ENCODE data around the gene RHOT2.

Gene RHOT2

GRCh38 chr16:636206-637080 lies 31.5 kb upstream of the RHOT2 start, which contains the start of gene METTL26:
Gene METTL26, minus strand, starts transcription at chr16:636305. Its CDS starts 15 bp downstream, at chr16:636290.
- H3K79me1 ChIP-seq (replicated peaks; ENCODE audit: low read length, poor library complexity, severe bottlenecking): peaks cover 19% of the 10 kb centered on the region
- peak within 1 kb of the TSS; percentile 81 to 97 for H3K4me3 ChIP-seq (ENCODE audit: insufficient read depth in 1 of 2, low read depth in 1 of 2, low read length in 2 of 2)
- H3K27me3 ChIP-seq (ENCODE audit: control insufficient read depth in 1 of 2, insufficient read depth in 1 of 2, low read length in 2 of 2): no peaks in the 10 kb centered on the region
- peak within 1 kb of the TSS; percentile 91 for H3K9ac ChIP-seq (ENCODE audit: low read length)
- peak within 1 kb of the TSS; percentile 90 to 92 for H3K23ac ChIP-seq (ENCODE audit: low read length in 2 of 2)
- WGBS: under 1% methylated on average over 87 of the region's 91 CpGs
- peaks cover 3 to 29% of the 10 kb centered on the region in 2 experiments for H3K36me3 ChIP-seq (ENCODE audit: control insufficient read depth in 1 of 2, insufficient read depth in 2 of 2, low read depth in 1 of 2, low read length in 2 of 2)
- H4K8ac ChIP-seq (ENCODE audit: low read length): peak within 1 kb of the TSS; percentile 94
- peak within 1 kb of the TSS; percentile 91 for H3K27ac ChIP-seq (ENCODE audit: low read length, poor library complexity, severe bottlenecking)
- peak; percentile 97 for DNase-seq
- H2BK120ac ChIP-seq (ENCODE audit: low read depth, low read length): peak within 1 kb of the TSS; percentile 64
- peak within 1 kb of the TSS; percentile 93 for H3K4ac ChIP-seq (ENCODE audit: low read depth in 1 of 2, low read length in 2 of 2)
- H2BK15ac ChIP-seq (ENCODE audit: low read depth, poor library complexity, severe bottlenecking): peak within 1 kb of the TSS; percentile 86
- H4K91ac ChIP-seq (ENCODE audit: low read length): peak within 1 kb of the TSS; percentile 96
- peak within 1 kb of the TSS; percentile 85 for H2AFZ ChIP-seq (ENCODE audit: low read depth, low read length)
- no peaks in the 10 kb centered on the region for H3K9me3 ChIP-seq (ENCODE audit: control insufficient read depth, low read length)
- H2AK5ac ChIP-seq (ENCODE audit: low read length, severe bottlenecking): no peak within 1 kb of the TSS
- peak within 1 kb of the TSS in 1 of 2 experiments; percentile 84 for H2BK12ac ChIP-seq (ENCODE audit: low read length in 2 of 2)
- H3K4me1 ChIP-seq (ENCODE audit: control insufficient read depth, insufficient read depth, low read depth, low read length): peaks cover 41% of the 10 kb centered on the region
- peak within 1 kb of the TSS; percentile 98 for H3K4me2 ChIP-seq (ENCODE audit: low read length, poor library complexity, severe bottlenecking)
- peak within 1 kb of the TSS; percentile 32 for H2BK5ac ChIP-seq (ENCODE audit: low read depth, low read length, poor library complexity, severe bottlenecking)
- peak within 1 kb of the TSS; percentile 96 to 97 for H3K18ac ChIP-seq (ENCODE audit: low read depth in 1 of 2, low read length in 2 of 2)
- H3K14ac ChIP-seq (ENCODE audit: low read length in 2 of 2): peak within 1 kb of the TSS in 1 of 2 experiments; percentile 95

- peak overlapping the region; percentile 70 for H4K91ac ChIP-seq (ENCODE audit: low read length)
- peak overlapping the region; percentile 73 for H4K8ac ChIP-seq (ENCODE audit: low read length)
- no peak overlapping the region for H3K14ac ChIP-seq (ENCODE audit: low read length in 2 of 2)
- peak overlapping the region; percentile 55 for H2BK120ac ChIP-seq (ENCODE audit: low read depth, low read length)
- WGBS: 25% methylated on average over 40 of the region's 53 CpGs
- H2AFZ ChIP-seq (ENCODE audit: low read depth, low read length): peak overlapping the region; percentile 0
- peak overlapping the region; percentile 91 for H3K9ac ChIP-seq (ENCODE audit: low read length)
- H3K4ac ChIP-seq (ENCODE audit: low read depth in 1 of 2, low read length in 2 of 2): peak overlapping the region in 1 of 2 experiments; percentile 27
- H3K79me1 ChIP-seq (replicated peaks; ENCODE audit: low read length, poor library complexity, severe bottlenecking): peaks cover 19% of the 10 kb centered on the region
- no peak overlapping the region for H3K27ac ChIP-seq (ENCODE audit: low read length, poor library complexity, severe bottlenecking)
- H3K36me3 ChIP-seq (ENCODE audit: control insufficient read depth in 1 of 2, insufficient read depth in 2 of 2, low read depth in 1 of 2, low read length in 2 of 2): peaks cover 3 to 27% of the 10 kb centered on the region in 2 experiments
- peak overlapping the region; percentile 41 for H3K4me2 ChIP-seq (ENCODE audit: low read length, poor library complexity, severe bottlenecking)
- no peaks in the 10 kb centered on the region for H3K27me3 ChIP-seq (ENCODE audit: control insufficient read depth in 1 of 2, insufficient read depth in 1 of 2, low read length in 2 of 2)
- H2BK15ac ChIP-seq (ENCODE audit: low read depth, poor library complexity, severe bottlenecking): no peak overlapping the region
- no peak overlapping the region for H3K23ac ChIP-seq (ENCODE audit: low read length in 2 of 2)
- peak; percentile 37 for DNase-seq
- H3K9me3 ChIP-seq (ENCODE audit: control insufficient read depth, low read length): no peaks in the 10 kb centered on the region
- H3K4me3 ChIP-seq (ENCODE audit: insufficient read depth in 1 of 2, low read depth in 1 of 2, low read length in 2 of 2): peak overlapping the region; percentile 72 to 81
- peak overlapping the region; percentile 8 to 86 for H2BK12ac ChIP-seq (ENCODE audit: low read length in 2 of 2)
- H2AK5ac ChIP-seq (ENCODE audit: low read length, severe bottlenecking): no peak overlapping the region
- H3K4me1 ChIP-seq (ENCODE audit: control insufficient read depth, insufficient read depth, low read depth, low read length): peaks cover 49% of the 10 kb centered on the region
- peak overlapping the region; percentile 55 to 82 for H3K18ac ChIP-seq (ENCODE audit: low read depth in 1 of 2, low read length in 2 of 2)
- H2BK5ac ChIP-seq (ENCODE audit: low read depth, low read length, poor library complexity, severe bottlenecking): no peak overlapping the region
Observed at GRCh38 chr16:637081-638018, 30.6 kb upstream of the RHOT2 start.

GRCh38 chr16:638034-638543 lies 29.8 kb upstream of the RHOT2 start:
- no peak overlapping the region for H3K27ac ChIP-seq (ENCODE audit: low read length, poor library complexity, severe bottlenecking)
- peaks cover 3 to 19% of the 10 kb centered on the region in 2 experiments for H3K36me3 ChIP-seq (ENCODE audit: control insufficient read depth in 1 of 2, insufficient read depth in 2 of 2, low read depth in 1 of 2, low read length in 2 of 2)
- H3K23ac ChIP-seq (ENCODE audit: low read length in 2 of 2): no peak overlapping the region
- no peak overlapping the region for H4K91ac ChIP-seq (ENCODE audit: low read length)
- DNase-seq: no peak
- no peaks in the 10 kb centered on the region for H3K27me3 ChIP-seq (ENCODE audit: control insufficient read depth in 1 of 2, insufficient read depth in 1 of 2, low read length in 2 of 2)
- H3K79me1 ChIP-seq (replicated peaks; ENCODE audit: low read length, poor library complexity, severe bottlenecking): peaks cover 27% of the 10 kb centered on the region
- peak overlapping the region in 1 of 2 experiments; percentile 55 for H3K18ac ChIP-seq (ENCODE audit: low read depth in 1 of 2, low read length in 2 of 2)
- no peak overlapping the region for H2AFZ ChIP-seq (ENCODE audit: low read depth, low read length)
- H3K4me2 ChIP-seq (ENCODE audit: low read length, poor library complexity, severe bottlenecking): no peak overlapping the region
- H3K4me1 ChIP-seq (ENCODE audit: control insufficient read depth, insufficient read depth, low read depth, low read length): peaks cover 54% of the 10 kb centered on the region
- H2BK5ac ChIP-seq (ENCODE audit: low read depth, low read length, poor library complexity, severe bottlenecking): no peak overlapping the region
- no peak overlapping the region for H3K9ac ChIP-seq (ENCODE audit: low read length)
- H2BK120ac ChIP-seq (ENCODE audit: low read depth, low read length): no peak overlapping the region
- H3K4me3 ChIP-seq (ENCODE audit: insufficient read depth in 1 of 2, low read depth in 1 of 2, low read length in 2 of 2): no peak overlapping the region
- H3K14ac ChIP-seq (ENCODE audit: low read length in 2 of 2): no peak overlapping the region
- H3K4ac ChIP-seq (ENCODE audit: low read depth in 1 of 2, low read length in 2 of 2): no peak overlapping the region
- no peak overlapping the region for H4K8ac ChIP-seq (ENCODE audit: low read length)
- H2BK15ac ChIP-seq (ENCODE audit: low read depth, poor library complexity, severe bottlenecking): no peak overlapping the region
- H2AK5ac ChIP-seq (ENCODE audit: low read length, severe bottlenecking): no peak overlapping the region
- peak overlapping the region in 1 of 2 experiments; percentile 82 for H2BK12ac ChIP-seq (ENCODE audit: low read length in 2 of 2)
- 87% methylated on average over 15 of the region's 15 CpGs for WGBS
- no peaks in the 10 kb centered on the region for H3K9me3 ChIP-seq (ENCODE audit: control insufficient read depth, low read length)

Data from mesenchymal stem cell (in vitro differentiated cells and primary cell).